ENCODE measurements around the gene NDUFS6.

Gene NDUFS6

GRCh38 chr5:1847611-1848010 is 46.4 kb downstream of the NDUFS6 start:
- TF ChIP-seq, protein P1, sequence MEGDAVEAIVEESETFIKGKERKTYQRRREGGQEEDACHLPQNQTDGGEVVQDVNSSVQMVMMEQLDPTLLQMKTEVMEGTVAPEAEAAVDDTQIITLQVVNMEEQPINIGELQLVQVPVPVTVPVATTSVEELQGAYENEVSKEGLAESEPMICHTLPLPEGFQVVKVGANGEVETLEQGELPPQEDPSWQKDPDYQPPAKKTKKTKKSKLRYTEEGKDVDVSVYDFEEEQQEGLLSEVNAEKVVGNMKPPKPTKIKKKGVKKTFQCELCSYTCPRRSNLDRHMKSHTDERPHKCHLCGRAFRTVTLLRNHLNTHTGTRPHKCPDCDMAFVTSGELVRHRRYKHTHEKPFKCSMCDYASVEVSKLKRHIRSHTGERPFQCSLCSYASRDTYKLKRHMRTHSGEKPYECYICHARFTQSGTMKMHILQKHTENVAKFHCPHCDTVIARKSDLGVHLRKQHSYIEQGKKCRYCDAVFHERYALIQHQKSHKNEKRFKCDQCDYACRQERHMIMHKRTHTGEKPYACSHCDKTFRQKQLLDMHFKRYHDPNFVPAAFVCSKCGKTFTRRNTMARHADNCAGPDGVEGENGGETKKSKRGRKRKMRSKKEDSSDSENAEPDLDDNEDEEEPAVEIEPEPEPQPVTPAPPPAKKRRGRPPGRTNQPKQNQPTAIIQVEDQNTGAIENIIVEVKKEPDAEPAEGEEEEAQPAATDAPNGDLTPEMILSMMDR (IDR thresholded peaks at IDR 0.05; ENCODE audit: low read depth, low read length): no peak
- no peak for DNase-seq
- H3K36me3 ChIP-seq: no peaks in the 10 kb centered on the region
- H3K4me3 ChIP-seq (ENCODE audit: low read depth, low read length): no peak overlapping the region
- no peaks in the 10 kb centered on the region for H3K9me3 ChIP-seq (ENCODE audit: severe bottlenecking)
- H3K27ac ChIP-seq: no peak overlapping the region
- H3K27me3 ChIP-seq (ENCODE audit: insufficient read depth, low read depth, severe bottlenecking): peaks cover 3% of the 10 kb centered on the region

GRCh38 chr5:1850324-1851154 is 49.3 kb downstream of the NDUFS6 start:
- no peak overlapping the region for H3K4me3 ChIP-seq (ENCODE audit: low read depth, low read length)
- TF ChIP-seq, protein P1 (IDR thresholded peaks at IDR 0.05; ENCODE audit: low read depth, low read length): no peak

DNA sequence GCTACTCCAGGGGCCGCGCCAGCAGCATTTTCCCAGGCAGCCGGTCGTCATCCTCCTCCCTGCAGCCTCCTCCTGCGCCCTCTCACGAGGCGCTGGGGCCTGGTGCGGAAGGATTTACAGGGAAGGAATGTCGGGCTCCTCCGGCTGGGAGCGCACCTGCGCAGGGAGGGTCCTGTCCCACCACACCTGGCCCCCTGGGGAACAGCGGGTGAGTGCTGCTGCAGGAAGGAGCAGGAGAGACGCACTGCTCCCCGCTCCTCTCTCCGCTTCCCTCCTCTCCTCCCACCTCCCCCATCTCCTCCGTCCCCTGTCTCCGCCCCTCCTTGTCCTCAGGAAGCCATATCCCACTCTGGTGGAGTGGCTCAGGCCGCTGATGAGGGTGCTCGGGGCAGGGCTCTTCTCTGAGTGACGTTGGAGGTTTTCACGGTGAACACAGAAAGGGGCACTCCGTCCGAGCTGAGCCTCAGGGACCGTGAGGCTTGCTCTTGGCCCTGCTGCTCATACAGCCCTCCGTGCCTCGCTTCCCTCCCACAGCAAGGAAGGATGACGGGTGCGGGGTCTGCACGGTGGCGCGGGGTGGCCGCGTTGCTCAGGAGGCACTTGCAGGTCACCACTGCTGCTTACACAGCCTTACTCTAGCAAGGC is 50.2 kb downstream of the NDUFS6 start:
- TF ChIP-seq, protein P1 (IDR thresholded peaks at IDR 0.05; ENCODE audit: low read depth, low read length): no peak
- Histone ChIP-seq H3K4me3 (ENCODE audit: low read depth, low read length) (no peak overlapping the region), H3K27me3 (ENCODE audit: insufficient read depth, low read depth, severe bottlenecking) (peaks cover 17% of the 10 kb centered on the region), H3K36me3 (no peaks in the 10 kb centered on the region), H3K27ac (no peak overlapping the region), H3K9me3 (ENCODE audit: severe bottlenecking) (no peaks in the 10 kb centered on the region)
- DNase-seq: no peak

More at GRCh38 chr5:1850324-1851154, 49.3 kb downstream of the NDUFS6 start:
- no peaks in the 10 kb centered on the region for H3K9me3 ChIP-seq (ENCODE audit: severe bottlenecking)
- no peak overlapping the region for H3K27ac ChIP-seq
- DNase-seq: no peak
- H3K36me3 ChIP-seq: no peaks in the 10 kb centered on the region
- H3K27me3 ChIP-seq (ENCODE audit: insufficient read depth, low read depth, severe bottlenecking): peaks cover 17% of the 10 kb centered on the region

DNA sequence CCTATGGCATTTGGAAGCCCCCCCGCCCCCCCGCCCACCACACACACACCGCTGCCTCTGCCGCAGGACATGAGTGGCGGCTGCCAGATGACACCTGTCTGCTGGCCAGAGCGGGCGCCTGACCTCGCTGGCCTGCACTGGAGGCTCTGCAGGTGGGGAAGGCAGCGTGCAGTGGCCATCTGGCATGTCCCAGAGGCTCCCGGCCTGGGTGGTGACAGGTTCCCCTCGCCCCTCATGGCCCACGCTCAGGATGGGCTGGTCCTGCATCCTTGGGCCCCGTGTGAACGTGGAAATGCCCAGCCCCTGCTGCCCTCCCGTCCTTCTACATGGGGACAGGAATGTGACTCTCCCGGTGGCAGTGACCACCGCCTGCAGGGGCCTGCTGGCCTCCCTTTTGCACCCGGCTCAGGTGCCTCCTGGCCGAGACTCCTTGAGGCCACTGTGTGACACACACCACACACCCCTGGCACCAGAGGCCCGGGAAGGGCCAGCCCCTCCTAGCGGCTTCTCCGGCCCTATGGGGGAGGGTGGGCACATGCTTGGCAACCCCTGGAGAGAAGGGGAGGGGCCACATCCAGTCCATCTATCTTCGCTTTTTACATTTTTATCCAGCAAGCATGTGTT is 51.2 kb downstream of the NDUFS6 start:
- Histone ChIP-seq H3K36me3 (no peaks in the 10 kb centered on the region), H3K4me3 (ENCODE audit: low read depth, low read length) (no peak overlapping the region), H3K9me3 (ENCODE audit: severe bottlenecking) (no peaks in the 10 kb centered on the region), H3K27ac (no peak overlapping the region), H3K27me3 (ENCODE audit: insufficient read depth, low read depth, severe bottlenecking) (peaks cover 17% of the 10 kb centered on the region)
- peak; percentile 55 for DNase-seq
- TF ChIP-seq, protein P1 (IDR thresholded peaks at IDR 0.05; ENCODE audit: low read depth, low read length): no peak

GRCh38 chr5:1853531-1853930 is 52.3 kb downstream of the NDUFS6 start:
- no peak for DNase-seq
- no peak overlapping the region for H3K4me3 ChIP-seq (ENCODE audit: low read depth, low read length)
- H3K27me3 ChIP-seq (ENCODE audit: insufficient read depth, low read depth, severe bottlenecking): peaks cover 17% of the 10 kb centered on the region
- TF ChIP-seq, protein P1 (IDR thresholded peaks at IDR 0.05; ENCODE audit: low read depth, low read length): no peak
- no peak overlapping the region for H3K27ac ChIP-seq
- H3K36me3 ChIP-seq: no peaks in the 10 kb centered on the region
- no peaks in the 10 kb centered on the region for H3K9me3 ChIP-seq (ENCODE audit: severe bottlenecking)

Data from WERI-Rb-1 (cell line).